C4-2B (cell line): Measurements from ENCODE around the gene SERPINE1.
"Not testable (repeated sequence)": the region's sequence is repeated elsewhere in the genome, so short reads cannot be mapped to it uniquely, and the experiment has no call there.

Experiments used
- ZFX ChIP-seq: fragments of 450-650 bp; IDR thresholded peaks from 2 replicates; pipeline ENCODE4 v1.6.1; 2017
- TF ChIP-seq, protein P1 (sequence below): fragments of 450-650 bp; conservative IDR thresholded peaks from 2 replicates; pipeline ENCODE4 v1.5.1; 2017; ENCODE audit warnings: mild to moderate bottlenecking

- TF ChIP-seq, protein P1, sequence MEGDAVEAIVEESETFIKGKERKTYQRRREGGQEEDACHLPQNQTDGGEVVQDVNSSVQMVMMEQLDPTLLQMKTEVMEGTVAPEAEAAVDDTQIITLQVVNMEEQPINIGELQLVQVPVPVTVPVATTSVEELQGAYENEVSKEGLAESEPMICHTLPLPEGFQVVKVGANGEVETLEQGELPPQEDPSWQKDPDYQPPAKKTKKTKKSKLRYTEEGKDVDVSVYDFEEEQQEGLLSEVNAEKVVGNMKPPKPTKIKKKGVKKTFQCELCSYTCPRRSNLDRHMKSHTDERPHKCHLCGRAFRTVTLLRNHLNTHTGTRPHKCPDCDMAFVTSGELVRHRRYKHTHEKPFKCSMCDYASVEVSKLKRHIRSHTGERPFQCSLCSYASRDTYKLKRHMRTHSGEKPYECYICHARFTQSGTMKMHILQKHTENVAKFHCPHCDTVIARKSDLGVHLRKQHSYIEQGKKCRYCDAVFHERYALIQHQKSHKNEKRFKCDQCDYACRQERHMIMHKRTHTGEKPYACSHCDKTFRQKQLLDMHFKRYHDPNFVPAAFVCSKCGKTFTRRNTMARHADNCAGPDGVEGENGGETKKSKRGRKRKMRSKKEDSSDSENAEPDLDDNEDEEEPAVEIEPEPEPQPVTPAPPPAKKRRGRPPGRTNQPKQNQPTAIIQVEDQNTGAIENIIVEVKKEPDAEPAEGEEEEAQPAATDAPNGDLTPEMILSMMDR, result not testable (repeated sequence)
- not testable (repeated sequence) for TF ChIP-seq ZFX
These were observed 21.7 kb upstream of the SERPINE1 start for GRCh38 chr7:101105248-101105647.
